GM21737 (cell line): ENCODE results near the gene CRYBB2.
"Not testable (repeated sequence)": the region's sequence is repeated elsewhere in the genome, so short reads cannot be mapped to it uniquely, and the experiment has no call there.

Experiments used
- ATAC-seq: cut with Tn5 transposase; IDR thresholded peaks from one replicate; pipeline ENCODE4 v1.9.1; 2021; ENCODE audit warnings: mild to moderate bottlenecking, moderate library complexity; ENCODE audit not compliant: unreplicated experiment

CRYBB2 gene, protein sequence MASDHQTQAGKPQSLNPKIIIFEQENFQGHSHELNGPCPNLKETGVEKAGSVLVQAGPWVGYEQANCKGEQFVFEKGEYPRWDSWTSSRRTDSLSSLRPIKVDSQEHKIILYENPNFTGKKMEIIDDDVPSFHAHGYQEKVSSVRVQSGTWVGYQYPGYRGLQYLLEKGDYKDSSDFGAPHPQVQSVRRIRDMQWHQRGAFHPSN

DNA sequence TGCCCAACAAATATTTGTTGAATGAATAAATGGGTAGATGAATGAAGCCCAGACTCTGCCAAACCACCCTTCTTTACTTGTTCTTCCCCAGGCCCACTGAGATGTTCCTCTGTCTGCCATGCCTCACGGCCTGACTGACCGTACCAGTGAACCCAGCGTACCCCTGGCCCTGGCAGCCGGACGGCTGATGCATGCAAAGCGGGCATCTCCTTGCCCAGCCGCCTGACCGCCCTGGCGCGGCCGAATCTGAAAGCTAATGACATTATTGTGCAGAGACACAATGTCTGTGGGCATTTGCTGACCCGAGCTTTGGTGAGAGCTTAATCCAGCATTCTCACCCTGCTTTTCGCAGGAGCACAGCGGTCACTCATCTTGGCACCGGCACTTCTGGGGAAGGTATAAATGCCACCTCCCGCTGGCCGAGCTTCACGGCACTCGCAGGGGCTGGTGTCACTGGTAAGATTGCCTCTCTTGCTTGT, at the start of gene CRYBB2:
Gene CRYBB2 (plus strand): TSS at position 429 of the 479 bp plus-strand sequence. CDS start 1,791 bp downstream, outside the sequence.
- no peak for ATAC-seq

DNA sequence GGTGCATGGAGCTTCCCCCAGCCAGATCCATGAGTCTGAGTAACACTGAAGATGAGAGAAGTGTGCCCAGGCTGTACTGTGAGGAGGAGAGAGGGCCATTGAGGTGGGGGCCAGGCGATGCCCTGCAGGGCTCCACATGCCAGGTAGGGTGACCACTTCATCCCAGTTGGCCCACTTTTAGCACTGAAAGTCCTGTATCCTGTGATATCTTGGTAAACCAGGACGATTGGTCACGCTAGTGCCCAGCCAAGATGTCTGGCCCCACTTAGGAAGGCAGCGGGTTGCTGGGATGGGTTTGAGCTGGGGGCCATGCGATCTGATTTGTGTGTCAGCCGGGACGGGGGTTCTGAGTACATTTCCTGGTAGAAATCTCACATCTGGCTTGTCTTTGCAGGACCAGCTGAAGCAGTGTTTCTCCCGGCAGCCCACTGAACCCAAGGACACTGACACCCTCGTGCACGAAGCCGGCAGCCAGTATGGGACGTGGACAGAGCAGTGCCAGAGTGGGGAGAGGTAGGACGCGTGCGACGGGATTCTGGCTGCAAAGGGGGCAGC, 48.9 kb upstream of the CRYBB2 start:
- no peak for ATAC-seq

DNA sequence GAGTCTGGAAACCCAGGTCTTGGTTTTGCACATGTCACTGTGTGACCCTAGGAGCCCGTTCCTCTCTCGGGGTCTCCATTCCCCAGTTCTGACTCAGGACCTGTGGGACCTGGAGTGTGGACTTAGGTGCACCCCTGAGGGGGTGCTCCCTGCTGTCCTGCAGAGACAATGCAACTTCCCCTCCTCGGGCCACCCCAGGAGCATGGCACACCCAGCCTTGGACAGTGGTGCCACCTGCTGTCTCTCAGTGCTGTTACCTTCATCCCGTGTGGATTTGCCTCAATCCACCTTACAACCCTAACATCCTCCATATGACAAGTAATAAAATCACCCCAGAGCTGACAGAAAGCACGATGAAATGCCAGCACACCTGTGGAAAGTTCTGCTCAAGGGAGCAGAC, 47.3 kb upstream of the CRYBB2 start:
- ATAC-seq, result no peak

DNA sequence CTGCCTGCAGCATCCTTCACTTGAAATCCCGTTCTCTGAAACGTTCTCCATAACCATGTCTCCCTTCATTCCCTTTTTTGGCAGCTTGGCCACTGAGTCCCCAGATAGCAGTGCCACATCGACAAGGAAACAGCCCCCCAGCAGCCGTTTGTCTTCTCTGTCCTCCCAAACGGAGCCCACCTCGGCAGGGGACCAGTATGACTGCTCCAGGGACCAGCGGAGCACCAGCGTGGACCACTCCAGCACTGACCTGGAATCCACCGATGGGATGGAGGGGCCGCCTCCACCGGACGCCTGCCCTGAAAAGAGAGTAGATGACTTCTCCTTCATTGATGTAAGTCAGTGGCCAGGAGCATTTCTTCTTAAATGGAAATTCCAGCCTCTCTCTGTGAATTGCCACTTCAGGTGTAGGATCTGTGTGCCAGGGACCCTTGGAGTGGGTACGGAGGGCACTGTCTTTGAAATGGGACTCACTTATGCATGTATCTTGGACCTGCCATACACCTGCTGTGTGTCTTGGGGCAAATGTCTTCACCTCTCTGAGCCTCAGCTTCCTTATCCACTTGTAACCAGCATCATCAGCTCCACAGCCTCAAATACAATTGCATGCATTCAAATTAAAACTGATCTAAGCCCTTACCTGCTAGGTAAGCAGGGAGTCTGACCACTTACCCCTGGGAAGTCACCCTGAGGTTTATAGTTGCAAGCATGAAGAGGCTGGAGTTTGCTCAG, 45.1 kb upstream of the CRYBB2 start:
- ATAC-seq, result no peak

DNA sequence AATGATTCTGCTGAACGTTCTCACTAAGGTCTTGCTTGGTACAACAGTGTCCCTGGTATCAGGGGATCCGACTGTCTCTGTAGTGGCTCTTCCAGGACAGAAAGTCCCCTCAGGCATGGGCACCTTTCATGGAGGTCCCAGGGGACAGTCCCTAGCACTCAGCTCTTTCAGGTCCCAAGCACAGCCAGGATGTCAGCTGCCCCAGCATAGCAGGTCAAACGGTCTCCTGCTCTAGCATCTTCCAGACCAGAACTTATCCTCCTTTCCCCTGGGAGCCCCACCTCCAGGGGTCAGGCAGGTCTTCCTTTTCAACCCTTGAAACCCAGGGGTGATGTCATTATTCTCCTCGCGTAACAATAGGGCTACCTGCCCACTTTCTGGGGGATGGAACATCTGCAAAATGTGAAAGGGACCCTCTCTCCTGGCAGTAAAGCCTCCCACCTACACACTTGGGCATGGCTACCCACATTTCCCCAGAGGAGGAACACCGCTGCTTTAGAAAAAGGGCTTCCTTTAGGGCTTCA, 44.5 kb upstream of the CRYBB2 start:
- ATAC-seq, result no peak

DNA sequence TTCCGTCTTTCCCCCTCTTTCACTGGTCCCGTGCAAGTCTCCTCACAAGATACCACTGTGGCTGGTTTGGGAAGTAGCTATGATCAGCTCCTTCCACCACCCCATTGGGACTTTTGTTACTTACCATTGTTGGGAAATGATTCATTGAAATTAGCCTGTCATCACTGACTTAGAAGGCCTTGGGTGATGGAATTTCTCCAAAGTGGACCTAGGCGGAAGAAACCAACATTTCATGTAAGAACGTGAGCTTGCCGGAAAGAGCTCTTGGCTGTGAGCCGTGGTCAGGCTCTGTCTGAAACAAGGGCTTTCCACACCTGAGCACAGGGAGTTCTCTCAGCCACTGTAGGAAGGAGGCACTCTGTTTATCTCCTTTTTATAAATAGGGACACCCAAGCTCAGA, 43.3 kb upstream of the CRYBB2 start:
- no peak for ATAC-seq

DNA sequence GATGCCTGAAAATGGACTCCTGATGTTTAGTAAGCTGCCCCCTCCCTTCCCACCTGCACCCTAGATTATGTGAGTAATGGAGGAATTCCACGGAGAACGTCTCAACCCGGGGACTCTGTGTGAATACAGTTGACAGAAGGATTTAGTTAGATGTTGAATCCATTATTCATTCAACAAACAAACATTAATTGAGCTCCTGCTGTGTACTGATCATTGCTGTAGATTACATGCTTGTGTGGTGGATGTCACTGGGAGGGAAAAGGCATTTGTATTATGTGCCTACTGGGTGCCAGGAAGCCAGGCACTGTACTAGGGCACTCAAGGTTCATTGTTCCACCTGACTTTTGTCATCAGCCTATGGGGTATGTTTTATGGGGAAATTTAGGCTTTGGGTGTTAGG, 42.6 kb upstream of the CRYBB2 start:
- no peak for ATAC-seq

DNA sequence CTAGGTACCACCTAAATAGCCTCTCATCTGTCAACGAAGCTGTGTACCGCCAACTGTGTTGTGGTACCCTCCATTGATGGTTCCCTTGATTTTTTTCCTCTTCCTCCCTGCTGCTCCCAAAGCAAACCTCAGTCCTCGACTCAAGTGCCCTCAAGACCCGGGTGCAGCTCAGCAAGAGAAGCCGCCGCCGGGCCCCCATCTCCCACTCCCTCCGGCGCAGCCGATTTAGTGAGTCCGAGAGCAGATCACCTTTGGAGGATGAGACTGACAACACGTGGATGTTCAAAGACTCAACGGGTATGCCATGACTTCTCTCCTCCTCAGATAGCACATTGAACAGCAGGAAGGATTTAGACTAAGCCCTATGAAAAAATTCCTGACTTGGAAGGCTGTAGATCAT, 42.2 kb upstream of the CRYBB2 start:
- no peak for ATAC-seq

DNA sequence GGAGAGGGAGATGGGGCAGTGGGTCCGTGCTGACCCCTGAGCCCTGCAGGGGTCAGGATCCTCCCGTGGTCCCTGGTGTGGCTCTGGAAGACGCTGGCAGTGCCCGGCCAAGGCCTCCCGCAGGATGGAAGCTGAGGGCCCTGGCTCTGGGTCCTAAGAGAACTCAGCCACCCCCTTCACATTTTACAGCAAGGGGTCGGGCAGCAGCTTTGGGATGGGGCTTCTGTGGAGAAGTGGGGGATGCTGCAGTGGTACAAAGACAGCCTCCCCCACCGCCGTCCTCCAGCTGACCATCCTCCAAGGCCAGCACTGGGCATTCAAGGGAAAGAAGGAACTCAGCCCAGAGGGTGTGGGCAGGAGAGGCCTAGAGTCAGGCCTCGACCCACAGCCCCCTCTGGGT, 41.5 kb upstream of the CRYBB2 start:
- no peak for ATAC-seq

DNA sequence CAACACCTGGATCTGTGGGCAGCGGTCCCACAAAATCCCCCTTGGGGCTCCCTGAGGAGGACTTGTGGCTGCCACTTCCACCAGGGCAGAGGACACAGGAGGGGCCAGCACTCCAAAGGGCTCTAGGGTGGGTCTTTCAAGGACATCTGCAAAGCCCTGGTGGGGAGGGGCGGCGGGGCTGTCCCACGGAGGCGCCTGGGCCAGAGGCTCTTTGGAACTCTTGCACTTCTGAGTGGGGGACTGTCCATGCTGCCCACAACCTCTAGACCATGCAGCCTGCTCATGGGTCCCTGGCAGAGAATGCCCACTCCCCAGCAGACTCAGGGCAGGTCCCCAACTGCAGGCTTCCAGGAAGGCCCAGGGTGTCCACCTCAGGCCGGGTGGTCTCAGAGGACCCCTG, 41.1 kb upstream of the CRYBB2 start:
- ATAC-seq, result not testable (repeated sequence)

DNA sequence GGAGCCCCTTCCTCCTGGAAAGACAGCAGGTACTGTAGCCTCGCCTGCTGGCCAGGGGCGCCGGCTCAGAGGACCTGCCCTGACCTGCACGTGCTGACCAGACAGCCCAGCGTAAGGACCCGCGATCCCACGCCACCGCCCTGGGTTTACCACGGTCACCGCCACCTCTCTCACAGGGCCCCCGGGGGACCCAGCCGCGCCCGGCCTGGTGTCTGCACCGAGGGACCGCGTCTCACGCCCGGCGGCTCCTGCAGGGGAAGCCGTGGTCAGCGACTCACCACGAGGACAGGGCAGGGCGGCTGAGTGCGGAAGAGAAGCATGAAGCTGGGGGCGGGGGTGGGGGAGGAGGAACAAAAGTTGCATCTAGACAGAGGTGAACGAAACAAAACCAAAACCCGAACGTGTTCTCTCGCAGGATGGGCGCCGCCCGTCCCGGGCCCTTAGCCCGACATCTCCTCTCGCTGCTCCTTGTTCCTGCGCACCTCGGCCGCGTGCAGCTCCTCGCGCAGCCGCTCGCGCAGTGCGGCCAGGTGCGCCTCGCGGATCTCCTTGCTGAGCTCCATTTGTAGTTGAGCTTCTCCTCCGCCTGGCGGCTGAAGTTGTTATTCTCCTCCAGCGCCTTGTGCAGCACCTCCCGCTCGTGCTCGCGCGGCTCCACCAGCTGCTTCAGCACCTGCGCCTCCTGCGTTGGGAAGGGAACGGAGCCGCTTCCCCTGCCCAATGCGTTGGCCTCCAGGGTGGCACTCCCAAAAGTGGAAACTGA, 40.4 kb upstream of the CRYBB2 start:
- not testable (repeated sequence) for ATAC-seq

DNA sequence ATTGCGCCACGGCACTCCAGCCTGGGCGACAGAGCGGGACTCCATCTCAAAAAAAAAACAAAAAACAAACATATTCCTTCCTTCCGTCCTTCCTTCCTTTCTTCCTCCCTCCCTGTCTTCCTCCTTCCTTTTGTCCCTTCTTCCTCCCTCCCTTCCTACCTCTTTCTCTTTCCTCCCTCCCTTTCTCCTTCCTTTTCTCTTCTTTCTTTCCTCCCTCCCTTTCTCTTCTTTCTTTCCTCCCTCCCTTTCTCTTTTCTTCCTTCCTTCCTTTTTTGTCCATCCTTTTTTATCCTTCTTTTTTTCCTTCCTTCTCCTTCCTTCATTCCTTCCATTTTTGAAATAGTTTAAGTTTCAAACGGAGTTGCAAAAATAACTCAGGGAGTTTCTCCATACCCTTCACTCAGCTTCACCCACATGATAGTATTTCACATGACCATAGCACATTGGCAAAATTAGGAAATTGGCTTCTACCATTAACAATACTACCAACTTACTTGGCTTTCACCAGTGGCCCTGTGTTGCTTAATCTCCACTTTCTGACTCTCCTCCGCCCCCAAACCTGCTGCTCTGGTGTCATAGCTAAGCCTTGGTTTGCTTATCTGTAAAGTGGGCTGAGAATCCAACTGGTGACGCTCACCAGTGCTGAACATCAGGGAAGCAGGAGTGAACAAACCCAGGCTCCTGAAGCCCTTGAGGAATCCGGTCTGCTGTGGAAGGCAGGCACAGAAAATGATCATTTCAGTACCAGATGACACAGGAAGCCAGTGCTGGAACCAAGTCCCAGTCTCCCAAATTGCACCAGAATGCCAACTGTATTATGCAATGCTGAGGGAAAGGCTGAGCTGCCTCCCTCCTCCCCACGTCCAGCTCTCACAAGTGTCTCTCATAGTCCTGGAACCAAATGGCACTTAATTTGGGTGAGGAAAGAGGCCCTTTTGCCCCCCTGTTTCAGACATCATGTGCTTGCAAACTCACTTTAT, 37.0 kb upstream of the CRYBB2 start:
- ATAC-seq, result no peak

DNA sequence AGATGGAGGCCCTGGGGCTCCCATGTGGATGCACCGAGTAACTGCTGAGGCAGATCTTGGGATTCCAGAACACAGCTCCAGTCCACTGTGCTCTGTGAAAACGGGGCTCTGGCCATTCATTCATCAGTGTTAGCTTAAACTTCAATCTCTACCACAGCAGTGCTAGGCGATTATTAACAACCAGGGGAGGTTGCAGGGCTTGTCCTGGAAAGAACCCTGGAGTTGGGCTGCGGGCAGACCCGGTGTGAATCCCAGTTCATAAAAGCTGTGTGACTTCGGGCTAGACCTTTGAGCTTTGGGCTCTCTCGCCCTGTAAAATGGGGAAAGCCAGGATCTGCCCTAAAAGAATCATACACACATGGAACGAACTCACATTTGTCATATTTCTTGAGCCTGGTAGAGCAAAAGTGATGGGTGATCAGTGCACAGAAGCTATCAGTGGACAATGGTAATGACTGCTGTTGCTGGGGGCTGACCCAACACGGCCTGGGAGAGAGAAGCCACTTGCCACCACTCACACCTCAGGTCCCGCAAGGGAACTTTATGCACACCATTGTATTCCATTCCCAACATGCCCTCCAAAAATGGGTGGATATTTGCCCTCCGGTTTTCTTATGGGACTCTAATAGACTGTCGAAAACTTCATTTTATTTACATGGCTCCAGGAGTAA, 35.4 kb upstream of the CRYBB2 start:
- no peak for ATAC-seq

DNA sequence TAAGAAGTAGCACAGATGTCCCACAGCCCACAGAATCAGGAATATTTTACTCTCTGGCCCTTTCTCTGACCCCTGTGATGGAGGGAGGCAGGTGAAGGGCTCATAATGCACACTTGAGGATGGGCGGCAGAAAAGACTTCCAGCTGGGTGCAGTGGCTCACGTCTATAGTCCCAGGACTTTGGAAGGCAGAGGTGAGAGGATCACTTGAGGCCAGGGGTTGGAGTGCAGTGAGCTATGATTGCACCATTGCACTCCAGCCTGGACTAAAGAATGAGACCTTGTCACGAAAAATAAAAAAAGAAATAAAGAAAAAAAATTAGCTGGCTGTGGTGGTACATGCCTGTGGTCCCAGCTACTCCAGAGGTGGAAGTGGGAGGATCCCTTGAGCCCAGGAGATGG, 33.3 kb upstream of the CRYBB2 start:
- no peak for ATAC-seq

DNA sequence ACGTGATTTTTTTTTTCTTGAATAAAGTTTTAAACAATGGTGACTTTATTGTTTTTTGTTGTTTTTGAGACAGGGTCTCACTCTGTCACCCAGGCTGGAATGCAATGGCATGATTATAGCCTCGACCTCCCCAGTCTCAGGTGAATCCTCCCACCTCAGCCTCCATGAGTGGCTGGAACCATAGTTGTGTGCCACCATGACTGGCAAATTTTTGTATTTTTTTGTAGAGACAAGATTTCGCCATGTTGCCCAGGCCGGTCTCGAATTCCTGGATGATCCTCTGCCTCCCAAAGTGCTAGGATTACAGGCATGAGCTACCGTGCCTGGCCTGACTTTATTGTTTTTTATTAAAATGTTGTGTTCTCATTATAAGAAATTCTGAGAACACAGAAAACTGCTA, 32.0 kb upstream of the CRYBB2 start:
- no peak for ATAC-seq

DNA sequence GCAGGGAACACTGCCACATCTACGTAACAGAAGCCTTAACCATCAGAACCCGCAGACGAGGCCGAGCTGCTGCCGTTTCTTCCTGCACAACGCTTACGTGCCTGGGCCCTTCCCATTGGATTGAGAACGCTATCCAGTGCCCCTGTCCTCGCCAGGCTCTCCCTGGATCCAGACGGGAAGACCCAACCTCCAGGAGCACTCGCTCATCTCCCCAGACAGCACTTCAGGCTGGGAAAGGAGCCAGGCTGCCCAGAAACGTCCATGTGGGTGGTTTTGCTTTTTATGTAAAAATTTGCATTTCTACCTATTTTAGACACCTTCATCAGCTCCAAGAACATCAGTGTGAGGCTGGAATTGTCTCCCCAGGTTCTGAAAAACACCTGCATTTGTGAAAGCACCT, 27.0 kb upstream of the CRYBB2 start:
- ATAC-seq, result no peak

DNA sequence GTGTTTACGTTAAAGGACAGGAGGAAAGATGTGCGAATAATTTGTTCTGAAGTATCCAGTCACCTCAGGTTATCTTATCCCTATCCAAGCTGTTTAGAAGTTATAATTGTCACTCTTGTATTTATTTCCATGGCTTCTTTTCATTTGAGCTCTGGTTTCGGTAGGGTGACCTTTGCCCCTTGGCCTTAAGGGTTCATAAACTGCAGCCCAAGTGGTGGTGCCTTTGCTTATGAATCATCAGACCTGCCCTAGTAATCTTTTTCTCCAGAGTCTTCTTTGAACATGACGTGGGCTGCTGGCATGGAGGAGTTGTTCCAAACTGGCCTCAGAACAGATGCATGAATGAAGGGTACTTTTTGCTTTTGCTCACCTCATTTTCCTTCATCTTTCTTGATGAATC, 26.3 kb upstream of the CRYBB2 start:
- ATAC-seq, result no peak

DNA sequence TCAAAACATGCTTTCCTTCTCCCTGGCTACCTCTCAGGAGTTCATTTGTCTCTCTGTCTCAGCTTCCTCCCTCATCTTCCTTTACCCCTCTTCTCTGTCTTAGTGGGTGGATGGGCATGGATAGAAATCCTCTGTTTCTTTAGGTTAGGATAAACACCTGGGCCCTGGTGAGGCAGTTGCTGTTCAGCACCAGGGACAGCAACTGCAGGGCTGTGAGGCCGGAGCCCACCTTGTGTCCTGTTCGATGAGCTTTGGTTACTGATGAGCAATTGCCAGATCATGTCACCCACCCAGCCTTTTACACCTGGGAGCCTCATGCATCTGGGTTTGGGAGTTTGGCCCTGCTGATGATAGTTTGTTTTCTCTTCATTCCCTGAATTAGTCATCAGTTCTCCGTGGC, 25.9 kb upstream of the CRYBB2 start:
- no peak for ATAC-seq

DNA sequence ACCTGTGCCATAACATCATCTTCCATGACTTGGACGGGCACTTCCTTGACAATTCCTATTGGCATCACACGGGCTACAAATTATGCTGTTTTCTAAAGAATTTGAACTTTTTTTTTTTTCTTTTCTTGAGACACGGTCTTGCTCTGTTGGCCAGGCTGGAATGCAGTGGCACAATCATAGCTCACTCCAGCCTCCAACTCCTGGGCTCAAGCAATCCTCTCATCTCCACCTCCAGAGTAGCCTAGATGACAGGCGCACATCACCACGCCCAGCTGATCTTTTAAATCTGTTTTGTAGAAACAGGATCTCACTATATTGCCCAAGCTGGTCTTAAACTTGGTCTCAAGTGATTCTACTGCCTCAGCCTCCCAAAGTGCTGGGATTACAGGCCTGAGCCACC, 23.1 kb upstream of the CRYBB2 start:
- ATAC-seq, result no peak

DNA sequence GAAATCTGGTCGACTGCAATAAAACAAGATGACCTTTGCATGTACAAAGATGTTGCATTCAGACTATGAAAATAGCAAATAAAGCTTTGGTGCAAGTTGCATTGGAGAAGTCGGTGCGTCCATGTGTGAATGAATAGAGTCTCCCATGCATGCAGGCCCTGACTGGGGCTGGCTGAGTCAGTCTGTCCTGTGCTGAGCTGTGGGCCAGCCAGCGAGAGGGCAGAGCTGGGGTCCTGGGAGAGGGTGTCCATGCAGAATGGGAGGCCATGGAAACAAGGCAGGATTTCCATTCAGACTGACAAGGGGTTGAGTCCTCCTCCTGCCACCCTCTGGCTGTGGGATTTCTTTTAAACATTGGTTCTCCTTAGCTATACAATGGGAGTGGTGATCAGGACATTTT, 22.1 kb upstream of the CRYBB2 start:
- no peak for ATAC-seq
